Muscle of arm (tissue), 12 donors: ENCODE data around the gene TBX10. TPM values are rescaled to one million over a fixed set of nuclear protein-coding genes. Genes with fewer than 3 reads are reported as not detected.
"Not testable (repeated sequence)": the region's sequence is repeated elsewhere in the genome, so short reads cannot be mapped to it uniquely, and the experiment has no call there.

Experiments
- DNase-seq: peaks from one replicate; pipeline ENCODE4 v3.0.0-alpha.2; 2013
- polyA plus RNA-seq, 12 donors: library from polyadenylated mRNA; unstranded; fragments of 120-200 nt; gene quantifications; one replicate each; pipeline ENCODE4 v1.2.1, GENCODE V29; 2013; ENCODE audit not compliant: insufficient read length in 12 of 12

The TBX10 gene
- polyA plus RNA-seq, 12 donors, result not detected

DNA sequence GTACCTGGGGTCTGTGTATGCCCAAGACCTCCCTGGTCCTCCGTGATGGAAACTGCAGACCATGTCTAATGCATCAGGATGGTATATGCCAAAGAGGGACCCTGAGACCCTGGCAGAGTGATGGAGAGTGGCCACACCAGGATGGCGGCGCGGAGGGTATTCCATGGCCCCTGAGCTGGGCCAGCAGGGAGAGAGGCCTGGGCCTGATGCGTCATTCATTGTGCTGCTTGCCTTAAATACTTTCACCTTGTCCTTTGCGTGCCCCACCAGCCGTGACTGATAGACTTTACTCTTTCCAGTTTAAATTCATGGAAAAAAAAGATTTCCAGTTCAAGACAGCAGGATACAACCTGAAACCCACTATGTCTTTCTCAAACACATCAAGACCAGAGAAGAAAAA lies 38.5 kb downstream of the TBX10 start:
- no peak for DNase-seq

DNA sequence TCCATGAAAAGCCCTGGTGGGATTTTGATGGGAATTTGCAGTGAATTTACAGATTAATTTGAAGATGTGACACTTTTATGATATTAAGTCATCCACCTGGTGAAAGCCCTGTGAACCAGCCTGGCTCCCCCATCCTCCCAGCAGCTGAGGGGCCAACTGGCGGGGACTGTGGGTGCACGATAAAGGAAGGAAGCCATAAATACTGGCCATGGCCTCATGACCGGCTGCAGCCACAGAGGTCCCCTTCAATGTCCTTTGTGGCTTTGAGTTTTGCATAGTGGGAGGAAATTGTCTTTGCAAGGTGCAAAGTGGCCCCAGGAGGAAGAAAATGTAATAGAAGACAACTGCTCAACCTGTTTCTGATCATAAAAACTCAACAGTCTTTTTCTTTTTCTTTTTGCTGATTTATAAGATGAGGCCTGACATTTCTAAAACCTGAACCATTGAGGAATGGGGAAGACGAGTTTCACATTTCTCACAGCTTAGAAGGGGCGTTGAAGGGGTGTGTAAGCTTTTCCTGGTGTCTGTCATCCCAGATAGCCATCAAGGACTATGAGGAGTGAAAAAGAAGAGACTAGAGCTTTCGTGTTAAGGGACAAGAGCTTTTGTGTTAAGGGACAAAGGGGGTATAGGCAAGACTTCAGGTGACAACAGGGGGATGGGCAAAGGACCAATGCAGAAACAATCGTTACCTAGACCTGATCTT lies 39.1 kb downstream of the TBX10 start:
- no peak for DNase-seq

DNA sequence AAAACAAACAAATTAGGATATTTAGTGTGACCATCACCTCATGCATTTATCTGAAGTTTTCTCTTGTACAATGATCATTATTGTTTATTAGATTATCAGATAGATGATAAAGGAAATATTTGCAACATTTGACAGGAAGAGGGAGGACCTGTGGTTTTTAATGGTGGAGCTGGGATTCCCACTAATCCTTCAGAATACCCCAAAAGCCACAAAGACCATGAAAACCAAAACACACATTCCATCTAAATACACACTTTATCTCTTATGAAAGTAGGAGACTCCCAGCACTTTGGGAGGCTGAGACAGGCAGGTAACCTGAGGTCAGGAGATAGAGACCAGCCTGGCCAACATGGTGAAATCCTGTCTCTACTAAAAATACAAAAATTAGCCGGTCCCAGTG lies 40.4 kb downstream of the TBX10 start:
- no peak for DNase-seq

DNA sequence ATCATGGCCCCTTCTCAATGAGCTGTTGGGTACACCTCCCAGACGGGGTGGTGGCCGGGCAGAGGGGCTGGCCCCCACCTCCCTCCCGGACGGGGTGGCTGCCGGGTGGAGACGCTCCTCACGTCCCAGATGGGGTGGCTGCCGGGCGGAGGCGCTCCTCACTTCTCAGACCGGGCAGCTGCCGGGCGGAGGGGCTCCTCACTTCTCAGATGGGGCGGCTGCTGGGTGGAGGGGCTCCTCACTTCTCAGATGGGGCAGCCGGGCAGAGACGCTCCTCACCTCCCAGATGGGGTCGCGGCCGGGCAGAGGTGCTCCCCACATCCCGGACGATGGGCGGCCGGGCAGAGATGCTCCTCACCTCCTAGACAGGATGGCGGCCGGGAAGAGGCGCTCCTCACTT lies 41.6 kb downstream of the TBX10 start:
- DNase-seq, result not testable (repeated sequence)

DNA sequence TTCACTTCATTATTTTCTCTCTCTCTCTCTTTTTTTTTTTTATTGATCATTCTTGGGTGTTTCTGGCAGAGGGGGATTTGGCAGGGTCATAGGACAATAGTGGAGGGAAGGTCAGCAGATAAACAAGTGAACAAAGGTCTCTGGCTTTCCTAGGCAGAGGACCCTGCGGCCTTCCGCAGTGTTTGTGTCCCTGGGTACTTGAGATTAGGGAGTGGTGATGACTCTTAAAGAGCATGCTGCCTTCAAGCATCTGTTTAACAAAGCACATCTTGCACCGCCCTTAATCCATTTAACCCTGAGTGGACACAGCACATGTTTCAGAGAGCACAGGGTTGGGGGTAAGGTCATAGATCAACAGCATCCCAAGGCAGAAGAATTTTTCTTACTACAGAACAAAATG lies 42.1 kb downstream of the TBX10 start:
- not testable (repeated sequence) for DNase-seq

DNA sequence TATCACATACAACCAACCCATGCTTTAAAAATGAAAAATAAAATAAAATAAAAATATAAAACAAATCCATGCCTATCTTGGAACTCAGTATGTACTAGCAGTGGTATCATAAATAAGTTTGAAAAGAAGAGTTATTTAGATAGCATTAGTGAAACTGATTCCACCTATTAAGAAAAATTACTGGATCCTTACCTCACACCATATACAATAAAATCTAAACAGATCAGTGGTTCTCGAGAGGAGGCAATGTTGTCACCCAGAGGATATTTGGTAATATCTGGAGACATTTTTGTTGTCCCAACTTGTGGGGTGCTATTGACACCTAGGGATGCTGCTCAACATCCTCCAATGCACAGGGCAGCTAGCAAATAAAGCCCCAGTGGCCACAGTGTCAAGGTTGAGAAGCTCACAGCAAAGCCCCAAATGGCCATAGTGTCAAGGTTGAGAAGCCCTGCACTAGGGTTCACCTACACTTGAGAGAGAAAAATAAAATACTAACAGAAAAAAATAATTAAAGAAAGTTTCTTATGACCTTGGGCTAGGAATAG lies 42.7 kb downstream of the TBX10 start:
- DNase-seq, result no peak

DNA sequence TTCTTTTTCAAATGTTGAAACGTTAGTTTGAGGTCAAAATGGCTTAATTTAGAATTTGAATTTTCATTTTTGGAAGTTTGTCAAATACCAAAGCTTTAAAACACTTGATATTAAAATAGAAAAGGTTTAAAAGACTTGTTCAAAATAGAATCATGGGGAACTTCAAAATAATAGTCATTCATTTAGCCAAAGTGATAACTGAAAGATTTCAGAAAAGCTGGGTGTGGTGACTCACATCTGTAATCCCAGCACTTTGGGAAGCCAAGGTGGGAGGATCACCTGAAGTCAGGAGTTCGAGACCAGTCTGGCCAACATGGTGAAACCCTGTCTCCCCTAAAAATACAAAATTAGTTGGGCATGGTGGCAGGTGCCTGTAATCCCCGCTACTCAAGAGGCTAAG lies 45.1 kb downstream of the TBX10 start:
- no peak for DNase-seq

DNA sequence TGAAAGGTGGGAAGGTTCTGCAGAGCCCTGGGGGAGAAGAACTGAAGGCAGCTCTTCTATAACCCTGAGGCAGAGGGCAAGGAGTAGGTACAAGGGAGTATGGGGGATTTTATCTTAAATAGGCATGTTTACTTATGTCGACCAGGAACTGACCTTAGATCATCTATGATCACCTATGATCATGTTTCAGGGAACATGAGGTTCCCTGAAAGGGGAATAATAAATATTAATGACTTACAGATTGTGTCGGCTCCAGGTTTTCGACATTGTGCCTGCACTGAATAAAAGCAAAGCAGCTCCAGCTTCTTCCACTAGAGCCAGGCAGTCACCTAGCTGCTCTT lies 46.0 kb downstream of the TBX10 start:
- no peak for DNase-seq

DNA sequence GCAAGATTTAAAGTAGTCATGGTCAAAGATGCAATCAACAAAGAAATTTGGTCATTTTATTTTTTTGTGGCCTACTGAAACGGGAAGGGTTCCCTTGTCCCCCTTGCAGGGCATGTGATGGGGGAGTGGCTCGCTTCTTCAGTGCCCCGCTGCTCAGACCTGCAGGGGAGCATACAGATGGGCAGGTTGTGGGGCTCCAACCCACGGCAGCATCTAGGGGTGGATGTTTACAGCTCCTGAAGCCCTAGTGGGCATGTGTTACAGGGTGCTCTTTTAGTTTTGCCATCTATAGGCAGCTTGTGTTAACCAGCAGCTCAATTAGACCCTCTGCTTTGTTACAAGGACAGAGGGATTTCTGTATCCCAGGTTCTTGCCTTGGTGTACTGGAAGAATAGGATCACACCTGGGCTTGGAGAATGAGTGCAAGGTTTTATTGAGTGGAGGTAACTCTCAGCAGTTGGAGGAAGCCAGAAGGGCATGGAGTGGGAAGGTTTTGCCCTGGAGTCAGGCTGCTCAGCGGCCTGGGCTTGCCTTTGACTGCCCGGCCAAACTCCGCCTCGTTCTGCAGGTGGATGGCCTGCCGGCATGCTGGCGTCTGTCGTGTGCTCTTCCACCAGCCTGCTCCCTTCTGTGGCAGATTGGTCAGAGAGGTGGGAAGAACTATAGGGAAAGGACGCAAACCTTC lies 46.5 kb downstream of the TBX10 start:
- DNase-seq, result no peak

DNA sequence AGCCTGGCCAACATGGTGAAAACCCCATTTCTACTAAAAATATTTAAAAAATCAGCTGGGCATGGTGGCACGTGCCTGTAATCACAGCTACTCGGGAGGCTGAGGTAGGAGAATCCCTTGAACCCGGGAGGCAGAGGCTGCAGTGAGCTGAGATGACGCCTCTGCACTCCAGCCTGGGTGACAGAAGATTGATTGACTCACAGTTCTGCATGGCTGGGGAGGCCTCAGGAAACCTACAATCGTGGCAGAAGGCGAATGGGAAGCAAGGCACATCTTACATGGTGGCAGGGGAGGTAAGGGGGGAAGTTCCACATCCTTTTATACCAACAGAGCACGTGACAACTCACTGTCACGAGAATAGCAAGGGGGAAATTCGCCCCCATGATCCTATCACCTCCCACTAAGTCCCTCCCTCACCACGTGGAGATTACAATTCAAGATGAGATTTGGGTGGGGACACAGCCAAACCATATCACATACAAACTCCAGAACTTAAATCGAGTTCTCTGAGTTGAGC lies 50.6 kb downstream of the TBX10 start:
- DNase-seq, result not testable (repeated sequence)

DNA sequence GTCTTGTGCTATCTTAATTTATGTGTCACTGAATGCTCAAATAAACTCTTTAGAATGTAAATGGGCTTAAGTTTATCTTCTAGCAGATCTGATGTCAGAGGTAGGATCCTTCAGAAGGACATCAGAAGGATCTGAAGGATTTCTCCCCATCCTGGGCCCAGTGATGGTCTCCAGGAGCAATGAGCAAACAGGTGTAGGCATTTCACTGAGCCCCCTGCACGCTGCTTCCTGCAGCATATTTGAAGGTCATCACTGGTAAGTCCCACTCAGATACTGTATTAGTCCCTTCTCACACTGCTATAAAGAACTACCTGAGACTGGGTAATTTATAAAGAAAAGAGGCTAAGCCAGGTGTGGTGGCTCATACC lies 51.4 kb downstream of the TBX10 start:
- no peak for DNase-seq

DNA sequence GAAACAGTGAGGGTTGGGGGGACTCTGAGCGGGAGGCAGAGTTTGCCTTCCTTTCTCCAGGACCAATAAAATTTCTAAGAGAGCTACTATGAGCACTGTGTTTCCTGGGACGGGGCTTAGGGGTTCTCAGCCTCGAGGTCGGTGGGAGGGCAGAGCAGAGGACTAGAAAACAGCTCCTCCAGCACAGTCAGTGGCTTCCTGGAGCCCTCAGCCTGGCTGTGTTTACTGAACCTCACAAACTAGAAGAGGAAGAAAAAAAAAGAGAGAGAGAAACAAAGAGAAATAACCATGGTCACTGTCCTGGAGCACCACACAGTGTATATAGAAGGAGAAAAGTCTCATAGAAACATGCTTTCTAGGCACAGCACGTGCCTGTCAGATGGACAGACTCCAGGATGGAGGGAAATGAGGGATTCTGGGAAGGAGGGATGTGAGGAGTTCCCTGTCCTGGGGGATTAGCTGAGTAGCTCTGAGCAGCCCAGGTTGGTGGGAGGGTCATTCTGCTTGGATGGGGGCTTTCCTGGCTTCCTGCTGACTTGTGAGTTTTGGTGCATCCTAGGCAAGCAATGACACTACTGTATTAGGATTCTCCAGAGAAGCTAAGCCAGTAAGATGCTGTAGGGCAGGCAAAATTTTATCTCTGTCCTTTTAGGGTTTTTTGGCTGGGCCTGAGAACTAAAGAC lies 52.9 kb downstream of the TBX10 start:
- no peak for DNase-seq

DNA sequence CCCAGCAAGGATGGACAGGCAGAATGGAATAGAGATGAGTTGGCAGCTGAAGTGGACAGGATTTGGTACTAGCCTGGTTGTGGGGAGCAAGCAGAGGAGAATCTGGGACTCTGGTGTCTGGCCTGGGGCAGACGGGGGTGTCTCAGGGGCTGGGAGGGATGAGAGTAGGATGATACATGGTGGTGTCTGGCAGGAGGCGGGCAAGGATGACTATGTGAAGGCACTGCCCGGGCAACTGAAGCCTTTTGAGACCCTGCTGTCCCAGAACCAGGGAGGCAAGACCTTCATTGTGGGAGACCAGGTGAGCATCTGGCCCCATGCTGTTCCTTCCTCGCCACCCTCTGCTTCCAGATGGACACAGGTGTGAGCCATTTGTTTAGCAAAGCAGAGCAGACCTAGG lies 53.7 kb downstream of the TBX10 start:
- DNase-seq, result no peak

DNA sequence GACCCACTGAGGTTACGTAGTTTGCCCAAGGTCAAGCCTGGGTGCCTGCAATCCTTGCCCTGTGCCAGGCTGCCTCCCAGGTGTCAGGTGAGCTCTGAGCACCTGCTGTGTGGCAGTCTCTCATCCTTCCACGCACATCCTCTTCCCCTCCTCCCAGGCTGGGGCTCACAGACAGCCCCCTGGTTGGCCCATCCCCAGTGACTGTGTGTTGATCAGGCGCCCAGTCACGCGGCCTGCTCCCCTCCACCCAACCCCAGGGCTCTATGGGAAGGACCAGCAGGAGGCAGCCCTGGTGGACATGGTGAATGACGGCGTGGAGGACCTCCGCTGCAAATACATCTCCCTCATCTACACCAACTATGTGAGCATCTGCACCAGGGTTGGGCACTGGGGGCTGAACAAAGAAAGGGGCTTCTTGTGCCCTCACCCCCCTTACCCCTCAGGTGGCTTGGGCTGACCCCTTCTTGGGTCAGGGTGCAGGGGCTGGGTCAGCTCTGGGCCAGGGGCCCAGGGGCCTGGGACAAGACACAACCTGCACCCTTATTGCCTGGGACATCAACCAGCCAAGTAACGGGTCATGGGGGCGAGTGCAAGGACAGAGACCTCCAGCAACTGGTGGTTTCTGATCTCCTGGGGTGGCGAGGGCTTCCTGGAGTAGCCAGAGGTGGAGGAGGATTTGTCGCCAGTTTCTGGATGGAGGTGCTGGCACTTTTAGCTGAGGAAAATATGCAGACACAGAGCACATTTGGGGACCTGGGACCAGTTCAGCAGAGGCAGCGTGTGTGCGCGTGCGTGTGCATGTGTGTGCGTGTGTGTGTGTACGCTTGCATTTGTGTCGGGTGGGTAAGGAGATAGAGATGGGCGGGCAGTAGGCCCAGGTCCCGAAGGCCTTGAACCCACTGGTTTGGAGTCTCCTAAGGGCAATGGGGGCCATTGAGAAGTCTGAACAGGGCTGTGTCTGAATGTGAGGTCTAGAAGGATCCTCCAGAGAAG lies 54.4 kb downstream of the TBX10 start:
- DNase-seq, result no peak

DNA sequence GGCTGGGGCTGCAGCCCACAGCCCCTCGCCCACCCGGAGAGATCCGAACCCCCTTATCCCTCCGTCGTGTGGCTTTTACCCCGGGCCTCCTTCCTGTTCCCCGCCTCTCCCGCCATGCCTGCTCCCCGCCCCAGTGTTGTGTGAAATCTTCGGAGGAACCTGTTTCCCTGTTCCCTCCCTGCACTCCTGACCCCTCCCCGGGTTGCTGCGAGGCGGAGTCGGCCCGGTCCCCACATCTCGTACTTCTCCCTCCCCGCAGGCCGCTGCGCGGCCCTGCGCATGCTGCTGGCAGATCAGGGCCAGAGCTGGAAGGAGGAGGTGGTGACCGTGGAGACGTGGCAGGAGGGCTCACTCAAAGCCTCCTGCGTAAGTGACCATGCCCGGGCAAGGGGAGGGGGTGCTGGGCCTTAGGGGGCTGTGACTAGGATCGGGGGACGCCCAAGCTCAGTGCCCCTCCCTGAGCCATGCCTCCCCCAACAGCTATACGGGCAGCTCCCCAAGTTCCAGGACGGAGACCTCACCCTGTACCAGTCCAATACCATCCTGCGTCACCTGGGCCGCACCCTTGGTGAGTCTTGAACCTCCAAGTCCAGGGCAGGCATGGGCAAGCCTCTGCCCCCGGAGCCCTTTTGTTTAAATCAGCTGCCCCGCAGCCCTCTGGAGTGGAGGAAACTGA lies 55.2 kb downstream of the TBX10 start:
- DNase-seq, result peak; percentile 69

DNA sequence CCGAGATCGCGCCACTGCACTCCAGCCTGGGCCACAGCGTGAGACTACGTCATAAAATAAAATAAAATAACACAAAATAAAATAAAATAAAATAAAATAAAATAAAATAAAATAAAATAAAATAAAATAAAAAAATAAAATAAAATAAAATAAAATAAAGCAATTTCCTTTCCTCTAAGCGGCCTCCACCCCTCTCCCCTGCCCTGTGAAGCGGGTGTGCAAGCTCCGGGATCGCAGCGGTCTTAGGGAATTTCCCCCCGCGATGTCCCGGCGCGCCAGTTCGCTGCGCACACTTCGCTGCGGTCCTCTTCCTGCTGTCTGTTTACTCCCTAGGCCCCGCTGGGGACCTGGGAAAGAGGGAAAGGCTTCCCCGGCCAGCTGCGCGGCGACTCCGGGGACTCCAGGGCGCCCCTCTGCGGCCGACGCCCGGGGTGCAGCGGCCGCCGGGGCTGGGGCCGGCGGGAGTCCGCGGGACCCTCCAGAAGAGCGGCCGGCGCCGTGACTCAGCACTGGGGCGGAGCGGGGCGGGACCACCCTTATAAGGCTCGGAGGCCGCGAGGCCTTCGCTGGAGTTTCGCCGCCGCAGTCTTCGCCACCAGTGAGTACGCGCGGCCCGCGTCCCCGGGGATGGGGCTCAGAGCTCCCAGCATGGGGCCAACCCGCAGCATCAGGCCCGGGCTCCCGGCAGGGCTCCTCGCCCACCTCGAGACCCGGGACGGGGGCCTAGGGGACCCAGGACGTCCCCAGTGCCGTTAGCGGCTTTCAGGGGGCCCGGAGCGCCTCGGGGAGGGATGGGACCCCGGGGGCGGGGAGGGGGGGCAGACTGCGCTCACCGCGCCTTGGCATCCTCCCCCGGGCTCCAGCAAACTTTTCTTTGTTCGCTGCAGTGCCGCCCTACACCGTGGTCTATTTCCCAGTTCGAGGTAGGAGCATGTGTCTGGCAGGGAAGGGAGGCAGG lies 56.0 kb downstream of the TBX10 start, which contains the start of gene GSTP1:
GSTP1 (plus strand) TSS at position 566 of the 958 bp plus-strand sequence; CDS start at position 598, 32 bp downstream.
- DNase-seq, result peak; percentile 88

DNA sequence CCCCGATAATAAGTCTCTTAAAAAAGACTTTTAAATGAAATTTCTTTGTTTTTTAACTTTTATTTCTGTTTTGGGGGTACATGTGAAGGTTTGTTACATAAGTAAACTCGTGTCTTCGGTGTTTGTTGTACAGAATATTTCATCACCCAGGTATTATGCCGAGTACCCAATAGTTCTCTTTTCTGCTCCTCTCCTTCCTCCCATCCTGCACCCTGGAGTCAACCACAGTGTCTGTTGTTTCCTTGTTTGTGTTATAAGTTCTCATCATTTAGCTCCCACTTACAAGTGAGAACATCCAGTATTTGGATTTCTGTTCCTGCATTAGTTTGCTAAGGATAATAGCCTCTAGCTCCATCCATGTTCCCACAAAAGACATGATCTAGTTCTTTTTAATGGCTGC lies 57.6 kb downstream of the TBX10 start:
- no peak for DNase-seq

DNA sequence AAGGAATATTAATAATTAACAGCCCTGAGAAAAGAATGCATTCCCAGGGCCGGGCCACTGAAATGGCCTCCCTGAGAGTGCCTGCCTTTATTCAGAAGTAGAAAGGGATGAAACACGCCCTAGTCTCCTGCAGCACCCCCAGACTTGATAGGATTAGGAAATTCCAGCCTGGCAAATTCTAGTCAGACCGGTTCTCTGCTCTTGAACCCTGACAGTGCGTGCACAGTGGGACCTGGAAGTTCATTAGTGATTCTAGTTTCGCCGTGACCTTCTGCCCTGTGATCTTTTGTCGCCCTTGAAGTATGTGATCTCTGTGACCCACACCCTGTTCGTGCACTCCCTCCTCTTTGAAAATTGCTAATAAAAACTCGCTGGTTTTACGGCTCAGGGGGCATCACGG lies 58.1 kb downstream of the TBX10 start:
- DNase-seq, result no peak
